Skeletal muscle satellite cell (primary cell): ENCODE measurements around the gene RHBDF2. TPM values are rescaled to one million over a fixed set of nuclear protein-coding genes. Genes with fewer than 3 reads are reported as not detected.
A peak's percentile ranks its signal among the peaks of the same experiment; 100 is the strongest.

Source experiments
- H3K27me3 ChIP-seq: 2 replicates; pipeline ENCODE4 v1.7.0; 2013; ENCODE audit warnings: low read length; ENCODE audit not compliant: control insufficient read depth, insufficient read depth
- H3K36me3 ChIP-seq: 2 replicates; pipeline ENCODE4 v1.7.0; 2013; ENCODE audit warnings: mild to moderate bottlenecking, control low read depth, low read length; ENCODE audit not compliant: insufficient read depth
- H3K4me1 ChIP-seq: 2 replicates; pipeline ENCODE4 v1.7.0; 2013; ENCODE audit warnings: low read length; ENCODE audit not compliant: control insufficient read depth, insufficient read depth
- H3K4me2 ChIP-seq: 2 replicates; pipeline ENCODE4 v1.7.0; 2013; ENCODE audit warnings: mild to moderate bottlenecking, low read length
- H3K4me3 ChIP-seq: 2 replicates; pipeline ENCODE4 v1.7.0; 2013; ENCODE audit warnings: low read length
- H3K9ac ChIP-seq: 2 replicates; pipeline ENCODE4 v1.7.0; 2013; ENCODE audit warnings: mild to moderate bottlenecking, low read depth, low read length, moderate library complexity
- H3K9me3 ChIP-seq: replicated peaks from 2 replicates; pipeline ENCODE4 v1.7.0; 2013; ENCODE audit warnings: mild to moderate bottlenecking, control low read depth, low read length
- total RNA-seq: library from RNA; depleted of rRNA; stranded (reverse); fragments of >200 nt; gene quantifications from 2 replicates; pipeline ENCODE4 v1.2.3, GENCODE V29; 2012; rRNA removed

RHBDF2 gene
- total RNA-seq = 6.6 and 9.6 TPM in 2 replicates

GRCh38 chr17:76501018-76501826 is at the start of gene RHBDF2:
Gene RHBDF2 (minus strand): TSS chr17:76501423. CDS start chr17:76481524, 19,899 bp downstream.
- Histone ChIP-seq H3K9me3 (no peaks in the 10 kb centered on the region), H3K36me3 (no peaks in the 10 kb centered on the region), H3K9ac (peak within 1 kb of the TSS; percentile 81), H3K4me1 (peaks cover 46% of the 10 kb centered on the region), H3K27me3 (no peaks in the 10 kb centered on the region), H3K4me2 (peak within 1 kb of the TSS; percentile 84), H3K4me3 (peak within 1 kb of the TSS; percentile 80)

GRCh38 chr17:76549539-76549938 is 48.3 kb upstream of the RHBDF2 start:
- H3K27me3 ChIP-seq = peaks cover 7% of the 10 kb centered on the region
- no peaks in the 10 kb centered on the region for H3K9me3 ChIP-seq
- no peak overlapping the region for H3K9ac ChIP-seq
- H3K4me1 ChIP-seq = peaks cover 34% of the 10 kb centered on the region
- H3K4me2 ChIP-seq = no peak overlapping the region
- no peak overlapping the region for H3K4me3 ChIP-seq
- no peaks in the 10 kb centered on the region for H3K36me3 ChIP-seq

- H3K27me3 ChIP-seq = peaks cover 11% of the 10 kb centered on the region
- H3K36me3 ChIP-seq = no peaks in the 10 kb centered on the region
- H3K4me3 ChIP-seq = no peak overlapping the region
- no peak overlapping the region for H3K9ac ChIP-seq
- no peaks in the 10 kb centered on the region for H3K9me3 ChIP-seq
- no peak overlapping the region for H3K4me2 ChIP-seq
- peaks cover 38% of the 10 kb centered on the region for H3K4me1 ChIP-seq
These were observed 47.9 kb upstream of the RHBDF2 start for GRCh38 chr17:76549215-76549518.

DNA sequence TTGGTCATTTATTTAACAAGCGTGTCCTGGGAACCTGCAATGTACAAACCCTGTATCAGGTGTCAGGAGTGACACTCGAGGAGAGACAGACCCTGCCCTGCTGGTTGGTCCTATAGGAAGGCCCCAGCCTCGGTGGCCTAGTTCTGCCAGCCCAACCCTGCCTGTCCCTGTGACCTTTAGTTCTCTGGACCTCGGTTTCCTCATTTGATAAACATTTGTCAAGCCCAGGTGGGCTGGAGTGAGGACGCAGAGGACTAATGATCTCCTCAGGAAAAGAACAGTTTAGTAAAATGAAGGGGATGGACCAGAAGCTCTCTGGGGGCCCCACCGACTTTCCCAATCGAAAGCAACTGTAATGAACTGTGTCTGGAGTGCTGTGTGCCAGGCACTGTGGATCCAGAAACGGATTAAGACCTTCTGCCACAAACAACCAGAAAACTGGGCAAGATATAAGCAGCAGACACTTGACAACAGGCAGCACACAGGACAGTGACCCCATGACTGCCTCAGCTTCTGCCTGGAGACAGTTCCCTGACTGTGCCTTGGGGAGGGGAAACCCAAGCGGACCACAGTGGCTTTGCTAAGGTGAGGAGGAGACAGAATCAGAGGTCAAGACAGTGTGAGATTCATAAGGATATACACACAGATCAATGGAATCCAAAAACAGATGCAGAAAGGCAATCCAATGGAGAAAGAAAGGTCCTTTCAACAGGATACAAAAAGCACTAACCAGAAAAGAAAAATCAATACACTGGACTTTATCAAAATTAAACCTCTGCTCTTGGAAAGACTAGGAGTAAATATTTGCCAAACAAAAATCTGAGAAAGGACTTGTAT is 47.4 kb upstream of the RHBDF2 start:
- H3K27me3 ChIP-seq = peaks cover 17% of the 10 kb centered on the region
- no peak overlapping the region for H3K4me2 ChIP-seq
- H3K4me3 ChIP-seq = no peak overlapping the region
- H3K4me1 ChIP-seq = peaks cover 40% of the 10 kb centered on the region
- no peaks in the 10 kb centered on the region for H3K9me3 ChIP-seq
- H3K9ac ChIP-seq = no peak overlapping the region
- H3K36me3 ChIP-seq = no peaks in the 10 kb centered on the region

DNA sequence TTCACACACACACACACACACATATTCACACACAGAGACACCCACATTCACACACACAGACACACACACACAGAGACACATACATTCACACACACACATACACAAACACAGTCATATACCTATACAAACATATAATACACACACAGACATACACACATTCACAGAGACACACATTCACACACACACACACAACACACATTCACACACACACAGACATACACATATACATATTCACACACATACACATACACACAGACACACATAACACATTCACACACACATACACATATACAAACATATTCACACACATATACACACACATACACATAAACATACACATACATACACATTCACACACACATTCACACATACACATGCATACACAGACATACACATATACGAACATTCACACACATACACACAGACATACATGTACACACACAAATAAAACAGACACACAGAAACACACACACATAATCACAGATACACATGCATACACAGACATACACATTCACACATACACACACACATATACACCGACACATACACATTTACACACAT is 46.5 kb upstream of the RHBDF2 start:
- H3K9ac ChIP-seq = no peak overlapping the region
- H3K4me2 ChIP-seq = no peak overlapping the region
- no peak overlapping the region for H3K4me3 ChIP-seq
- no peaks in the 10 kb centered on the region for H3K36me3 ChIP-seq
- peaks cover 40% of the 10 kb centered on the region for H3K4me1 ChIP-seq
- H3K9me3 ChIP-seq = no peaks in the 10 kb centered on the region
- H3K27me3 ChIP-seq = peaks cover 25% of the 10 kb centered on the region

GRCh38 chr17:76547183-76547641 is 46.0 kb upstream of the RHBDF2 start:
- Histone ChIP-seq H3K4me3 (peak overlapping the region; percentile 25), H3K9ac (peak overlapping the region; percentile 69)

DNA sequence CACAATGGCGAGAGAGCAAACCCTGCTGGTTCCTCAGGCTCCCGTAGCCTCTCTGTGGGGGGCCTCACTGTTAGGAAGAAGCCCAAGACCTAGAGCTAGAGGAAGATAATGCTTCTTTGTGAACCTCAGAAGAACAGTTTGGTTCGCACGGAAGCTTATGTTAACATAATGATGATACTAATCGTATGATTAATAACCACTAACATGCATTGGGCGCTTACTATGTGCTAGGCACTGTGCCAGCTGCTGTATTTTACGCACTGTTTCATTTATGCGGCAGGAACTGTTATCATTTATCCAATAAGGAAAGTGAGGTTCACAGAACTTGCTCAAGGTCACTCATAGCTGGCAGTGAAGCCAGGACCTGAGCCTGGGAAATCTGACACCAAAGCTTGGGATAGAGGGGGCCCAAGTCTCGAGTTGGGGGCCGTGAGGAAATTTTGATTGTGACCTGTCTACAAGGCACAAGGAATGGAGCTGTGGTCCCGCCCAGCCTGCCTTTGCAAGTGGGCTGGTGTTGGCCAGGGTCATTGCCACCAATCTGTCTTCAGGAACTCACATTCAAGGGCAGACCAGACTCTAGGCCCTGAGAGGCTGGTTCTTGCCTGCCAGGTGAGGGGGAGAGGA is 45.4 kb upstream of the RHBDF2 start:
- Histone ChIP-seq H3K36me3 (no peaks in the 10 kb centered on the region), H3K27me3 (peaks cover 31% of the 10 kb centered on the region), H3K4me1 (peaks cover 39% of the 10 kb centered on the region), H3K9ac (peak overlapping the region; percentile 69), H3K9me3 (no peaks in the 10 kb centered on the region), H3K4me3 (peak overlapping the region; percentile 25), H3K4me2 (peak overlapping the region; percentile 72)

More at GRCh38 chr17:76547183-76547641, 46.0 kb upstream of the RHBDF2 start:
- H3K4me2 ChIP-seq = peak overlapping the region; percentile 72
- H3K27me3 ChIP-seq = peaks cover 30% of the 10 kb centered on the region
- H3K36me3 ChIP-seq = no peaks in the 10 kb centered on the region
- H3K9me3 ChIP-seq = no peaks in the 10 kb centered on the region
- peaks cover 40% of the 10 kb centered on the region for H3K4me1 ChIP-seq

DNA sequence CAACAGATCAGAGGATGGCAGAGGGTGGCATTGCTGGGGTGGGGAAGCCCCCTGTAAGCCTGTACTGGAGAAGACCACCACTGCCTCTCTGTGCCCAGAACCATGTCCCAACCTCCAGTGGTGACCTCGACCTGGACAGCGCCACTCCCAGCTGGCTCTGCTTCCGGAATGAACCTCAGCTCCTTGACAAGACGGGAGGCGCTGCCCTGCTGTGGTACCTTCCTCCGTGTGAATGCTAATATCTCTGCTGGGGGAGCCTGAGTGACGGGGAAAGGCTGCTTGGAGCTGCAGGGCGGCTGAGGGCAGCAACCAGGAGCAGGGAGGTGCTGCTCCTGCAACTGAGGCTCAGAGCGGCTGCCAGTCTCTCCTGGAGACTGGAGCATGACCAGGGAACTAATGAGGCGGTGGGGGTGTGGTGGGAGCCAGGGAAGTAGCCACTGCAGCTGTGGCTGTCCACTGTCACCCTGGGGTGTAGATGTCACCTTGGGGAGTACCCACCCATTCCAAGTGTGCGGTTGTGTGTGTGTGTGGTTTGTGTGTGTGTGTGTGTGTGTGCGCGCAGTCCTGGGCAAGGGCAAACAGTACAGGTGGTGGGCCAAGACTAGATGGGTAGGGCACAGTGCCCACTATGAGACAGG is 44.8 kb upstream of the RHBDF2 start:
- no peaks in the 10 kb centered on the region for H3K36me3 ChIP-seq
- H3K27me3 ChIP-seq = peaks cover 31% of the 10 kb centered on the region
- peak overlapping the region; percentile 62 for H3K4me2 ChIP-seq
- H3K4me3 ChIP-seq = no peak overlapping the region
- H3K4me1 ChIP-seq = peaks cover 36% of the 10 kb centered on the region
- no peaks in the 10 kb centered on the region for H3K9me3 ChIP-seq
- H3K9ac ChIP-seq = peak overlapping the region; percentile 50

- peaks cover 38% of the 10 kb centered on the region for H3K4me1 ChIP-seq
- H3K36me3 ChIP-seq = no peaks in the 10 kb centered on the region
- H3K9ac ChIP-seq = no peak overlapping the region
- peaks cover 32% of the 10 kb centered on the region for H3K27me3 ChIP-seq
- H3K9me3 ChIP-seq = no peaks in the 10 kb centered on the region
- H3K4me2 ChIP-seq = peak overlapping the region; percentile 0
- no peak overlapping the region for H3K4me3 ChIP-seq
These were observed 43.5 kb upstream of the RHBDF2 start for GRCh38 chr17:76544546-76545365.

GRCh38 chr17:76543826-76544545 is 42.8 kb upstream of the RHBDF2 start:
- Histone ChIP-seq H3K4me2 (peak overlapping the region; percentile 0), H3K27me3 (peaks cover 40% of the 10 kb centered on the region), H3K4me3 (no peak overlapping the region), H3K9ac (no peak overlapping the region), H3K4me1 (peaks cover 38% of the 10 kb centered on the region), H3K36me3 (no peaks in the 10 kb centered on the region), H3K9me3 (no peaks in the 10 kb centered on the region)
